Neuronal stem cell (in vitro differentiated cells): ENCODE measurements around the gene STK32B.

Experiments
- DNase-seq: peaks from one replicate; pipeline ENCODE4 v3.0.0-alpha.2; 2013; ENCODE audit warnings: low spot score
- H2AFZ ChIP-seq: one replicate; pipeline ENCODE4 v1.6.1; 2013; ENCODE audit warnings: mild to moderate bottlenecking, low read length, inconsistent platforms
- H2AK5ac ChIP-seq: 2 replicates; pipeline ENCODE4 v1.6.1; 2013; ENCODE audit warnings: low read depth, mild to moderate bottlenecking, inconsistent platforms, low read length, moderate library complexity, mixed read lengths
- H2BK120ac ChIP-seq: 2 replicates; pipeline ENCODE4 v1.6.1; 2013; ENCODE audit warnings: low read depth, mild to moderate bottlenecking, inconsistent platforms, low read length, moderate library complexity, mixed read lengths
- H2BK12ac ChIP-seq: one replicate; pipeline ENCODE4 v1.6.1; 2013; ENCODE audit warnings: low read length, inconsistent platforms
- H2BK15ac ChIP-seq: 2 replicates; pipeline ENCODE4 v1.6.1; 2013; ENCODE audit warnings: mild to moderate bottlenecking, low read length, inconsistent platforms, mixed read lengths
- H2BK5ac ChIP-seq: one replicate; pipeline ENCODE4 v1.6.1; 2013; ENCODE audit warnings: inconsistent platforms, mild to moderate bottlenecking, low read length, moderate library complexity
- H3K14ac ChIP-seq: one replicate; pipeline ENCODE4 v1.6.1; 2013; ENCODE audit warnings: low read length, inconsistent platforms
- H3K18ac ChIP-seq: 2 replicates; pipeline ENCODE4 v1.6.1; 2013; ENCODE audit warnings: low read length, inconsistent platforms
- H3K23ac ChIP-seq: 2 replicates; pipeline ENCODE4 v1.6.1; 2013; ENCODE audit warnings: low read depth, mild to moderate bottlenecking, mixed read lengths, low read length, inconsistent platforms; ENCODE audit not compliant: poor library complexity
- H3K27ac ChIP-seq: replicated peaks from 3 replicates; pipeline ENCODE4 v1.5.1; 2013; ENCODE audit warnings: low read length, inconsistent platforms
- H3K27me3 ChIP-seq, 3 experiments: 2 replicates each; pipeline ENCODE4 v1.6.1; 2013; ENCODE audit warnings: low read length in 3 of 3, mild to moderate bottlenecking in 2 of 3, inconsistent platforms in 1 of 3, low read depth in 1 of 3, mixed read lengths in 1 of 3, moderate library complexity in 1 of 3; ENCODE audit not compliant: control insufficient read depth in 3 of 3, insufficient read depth in 3 of 3
- H3K36me3 ChIP-seq, 2 donors: replicated peaks in 1 of 2; 2 replicates each; pipeline ENCODE4 v1.6.1; 2013; ENCODE audit warnings: low read length in 2 of 2; ENCODE audit not compliant: control insufficient read depth in 2 of 2, insufficient read depth in 2 of 2
- H3K4ac ChIP-seq: 2 replicates; pipeline ENCODE4 v1.6.1; 2013; ENCODE audit warnings: inconsistent platforms, mild to moderate bottlenecking, low read length, moderate library complexity
- H3K4me1 ChIP-seq, 2 donors: 1 replicate in 1 of 2; 2 replicates in 1 of 2; pipeline ENCODE4 v1.6.1; 2013; ENCODE audit warnings: low read length in 2 of 2, low read depth in 1 of 2; ENCODE audit not compliant: control insufficient read depth in 2 of 2, insufficient read depth in 1 of 2
- H3K4me2 ChIP-seq: one replicate; pipeline ENCODE4 v1.6.1; 2013; ENCODE audit warnings: mild to moderate bottlenecking, low read length, inconsistent platforms; ENCODE audit not compliant: insufficient read depth, poor library complexity, severe bottlenecking
- H3K4me3 ChIP-seq, 2 donors: 2 replicates each; pipeline ENCODE4 v1.5.1; 2013; ENCODE audit warnings: low read length in 2 of 2, mild to moderate bottlenecking in 2 of 2, inconsistent platforms in 1 of 2, moderate library complexity in 1 of 2
- H3K79me1 ChIP-seq: one replicate; pipeline ENCODE4 v1.6.1; 2013; ENCODE audit warnings: low read depth, mild to moderate bottlenecking, inconsistent platforms, low read length, moderate library complexity
- H3K9ac ChIP-seq: one replicate; pipeline ENCODE4 v1.6.1; 2013; ENCODE audit warnings: mild to moderate bottlenecking, low read depth, low read length, inconsistent platforms; ENCODE audit not compliant: poor library complexity
- H3K9me3 ChIP-seq, 2 donors: replicated peaks in 1 of 2; 2 replicates each; pipeline versions ENCODE3 to v1.6.1; 2013; ENCODE audit warnings: low read length in 2 of 2, mild to moderate bottlenecking in 2 of 2, inconsistent platforms in 1 of 2, low read depth in 1 of 2, mixed read lengths in 1 of 2, moderate library complexity in 1 of 2; ENCODE audit not compliant: control insufficient read depth in 2 of 2, insufficient read depth in 1 of 2
- H4K8ac ChIP-seq: one replicate; pipeline ENCODE4 v1.6.1; 2013; ENCODE audit warnings: low read depth, mild to moderate bottlenecking, inconsistent platforms, low read length, moderate library complexity
- H4K91ac ChIP-seq: one replicate; pipeline ENCODE4 v1.6.1; 2013; ENCODE audit warnings: low read length, low read depth, mild to moderate bottlenecking, inconsistent platforms; ENCODE audit not compliant: poor library complexity
- WGBS, 2 donors: extraction: QIAGEN DNeasy Blood & Tissue Kit; methylation state at CpG; one replicate each; pipeline ENCODE4 v1.1.7; 2013; ENCODE audit warnings: missing lambda C conversion rate in 2 of 2, mixed read lengths in 1 of 2; ENCODE audit not compliant: insufficient read length in 2 of 2, insufficient replicate concordance in 1 of 2; ENCODE audit errors: extremely low coverage in 2 of 2; 5-methylcytosine and 5-hydroxymethylcytosine counted together

STK32B gene

DNA sequence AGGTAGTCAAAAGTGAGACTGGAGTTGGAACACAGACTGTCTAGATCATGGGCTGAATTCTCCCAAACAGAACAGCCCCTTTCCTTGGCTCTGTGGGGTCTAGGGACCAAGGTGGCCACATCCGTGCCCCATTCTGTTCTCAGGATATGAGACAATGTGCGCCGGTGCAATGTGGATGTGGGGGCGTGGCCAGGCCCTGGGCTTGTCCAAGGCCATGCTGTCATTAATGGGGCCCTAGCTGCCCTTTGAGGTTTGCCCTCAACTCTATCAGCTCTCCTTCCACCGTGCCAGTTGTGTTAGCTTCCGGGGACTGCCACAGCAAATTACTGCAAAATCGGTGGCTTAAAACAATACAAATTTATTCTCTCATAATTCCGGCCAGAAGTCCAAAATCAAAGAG, 344.5 kb downstream of the STK32B start:
- H4K8ac ChIP-seq, result no peak overlapping the region
- no peak overlapping the region for H4K91ac ChIP-seq
- DNase-seq, result no peak
- H3K27ac ChIP-seq, result no peak overlapping the region
- H2BK5ac ChIP-seq, result no peak overlapping the region
- H2BK12ac ChIP-seq, result no peak overlapping the region
- H2BK120ac ChIP-seq, result no peak overlapping the region
- no peak overlapping the region for H2AK5ac ChIP-seq
- H3K18ac ChIP-seq, result peak overlapping the region; percentile 51
- no peak overlapping the region for H2BK15ac ChIP-seq
- no peak overlapping the region for H3K9ac ChIP-seq
- H3K14ac ChIP-seq, result no peak overlapping the region
- H3K4me3 ChIP-seq, result no peak overlapping the region
- no CpG with 5 or more reads among the region's 8 CpGs for WGBS, 2 donors
- H3K4me1 ChIP-seq, result peaks cover 0 to 5% of the 10 kb centered on the region in 2 donors
- H3K4ac ChIP-seq, result no peak overlapping the region
- H3K23ac ChIP-seq, result no peak overlapping the region
- no peaks in the 10 kb centered on the region for H3K36me3 ChIP-seq
- no peaks in the 10 kb centered on the region for H3K79me1 ChIP-seq
- H3K9me3 ChIP-seq, result no peaks in the 10 kb centered on the region
- no peak overlapping the region for H2AFZ ChIP-seq
- no peaks in the 10 kb centered on the region for H3K27me3 ChIP-seq
- no peak overlapping the region for H3K4me2 ChIP-seq

- DNase-seq, result peak; percentile 17
- Histone ChIP-seq H3K4me3 (no peak overlapping the region), H3K9me3 (no peaks in the 10 kb centered on the region), H3K4me2 (no peak overlapping the region), H3K4ac (no peak overlapping the region), H2AK5ac (no peak overlapping the region), H4K8ac (no peak overlapping the region), H2BK12ac (no peak overlapping the region), H2BK5ac (no peak overlapping the region), H2BK120ac (no peak overlapping the region), H2AFZ (no peak overlapping the region), H3K14ac (no peak overlapping the region), H3K18ac (no peak overlapping the region), H3K36me3 (no peaks in the 10 kb centered on the region), H3K4me1 (peaks cover 0 to 5% of the 10 kb centered on the region in 2 donors), H4K91ac (no peak overlapping the region), H3K27ac (no peak overlapping the region), H2BK15ac (no peak overlapping the region), H3K27me3 (no peaks in the 10 kb centered on the region), H3K79me1 (no peaks in the 10 kb centered on the region), H3K9ac (no peak overlapping the region), H3K23ac (no peak overlapping the region)
- WGBS, 2 donors, result no CpG with 5 or more reads among the region's 3 CpGs
These were observed 346.8 kb downstream of the STK32B start for GRCh38 chr4:5398056-5398455.

GRCh38 chr4:5399124-5399523, 347.8 kb downstream of the STK32B start:
- DNase-seq, result no peak
- H3K27me3 ChIP-seq, result no peaks in the 10 kb centered on the region
- H2AFZ ChIP-seq, result no peak overlapping the region
- no peak overlapping the region for H3K4me2 ChIP-seq
- peaks cover 0 to 5% of the 10 kb centered on the region in 2 donors for H3K4me1 ChIP-seq
- H3K9me3 ChIP-seq, result no peaks in the 10 kb centered on the region
- H3K14ac ChIP-seq, result no peak overlapping the region
- H3K79me1 ChIP-seq, result no peaks in the 10 kb centered on the region
- no peak overlapping the region for H3K4ac ChIP-seq
- no peak overlapping the region for H2BK12ac ChIP-seq
- no peaks in the 10 kb centered on the region for H3K36me3 ChIP-seq
- no peak overlapping the region for H3K4me3 ChIP-seq
- H4K8ac ChIP-seq, result no peak overlapping the region
- no peak overlapping the region for H2BK5ac ChIP-seq
- H4K91ac ChIP-seq, result no peak overlapping the region
- H2BK15ac ChIP-seq, result no peak overlapping the region
- no peak overlapping the region for H3K18ac ChIP-seq
- H2BK120ac ChIP-seq, result no peak overlapping the region
- WGBS, 2 donors, result no CpG with 5 or more reads among the region's 4 CpGs
- H2AK5ac ChIP-seq, result no peak overlapping the region
- H3K23ac ChIP-seq, result no peak overlapping the region
- H3K9ac ChIP-seq, result no peak overlapping the region
- H3K27ac ChIP-seq, result no peak overlapping the region

DNA sequence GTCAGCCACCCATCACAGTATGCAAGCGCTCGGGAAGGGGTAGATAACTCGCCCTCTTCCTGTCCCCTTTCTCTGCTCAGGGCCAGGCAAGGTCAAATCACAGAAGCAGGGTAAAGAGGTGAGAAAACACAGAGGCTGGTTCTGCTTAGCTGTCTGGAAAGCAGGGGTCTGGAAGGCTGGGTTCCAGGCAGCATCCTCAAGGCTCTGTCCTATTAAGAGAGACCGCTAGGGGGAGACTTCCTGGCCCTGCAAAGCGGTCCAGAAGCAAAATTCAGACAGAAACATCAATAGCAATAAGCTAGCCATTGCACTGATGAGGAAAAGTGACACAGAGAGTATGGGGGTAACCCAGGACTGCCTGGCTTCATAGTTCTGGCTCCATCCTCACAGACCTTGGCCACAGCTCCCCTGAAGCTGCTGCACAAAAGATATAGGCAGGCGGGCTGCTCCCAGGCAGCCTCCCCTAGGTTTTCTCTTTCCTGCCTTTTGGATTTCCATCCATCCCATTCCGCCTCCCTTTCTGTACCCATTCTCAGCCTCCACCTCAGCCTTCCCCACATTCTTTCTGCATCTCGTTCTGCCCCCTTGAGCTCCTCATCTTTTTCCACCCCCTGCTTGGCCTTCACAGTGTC, 348.6 kb downstream of the STK32B start:
- Histone ChIP-seq H3K4me3 (no peak overlapping the region), H3K27me3 (no peaks in the 10 kb centered on the region), H3K36me3 (no peaks in the 10 kb centered on the region), H3K27ac (no peak overlapping the region), H4K91ac (no peak overlapping the region), H3K9me3 (no peaks in the 10 kb centered on the region), H3K4me2 (no peak overlapping the region), H3K79me1 (no peaks in the 10 kb centered on the region), H2BK120ac (no peak overlapping the region), H3K14ac (no peak overlapping the region), H3K4ac (no peak overlapping the region), H3K4me1 (peaks cover 0 to 5% of the 10 kb centered on the region in 2 donors), H2BK5ac (no peak overlapping the region), H2BK15ac (no peak overlapping the region), H3K18ac (no peak overlapping the region), H3K9ac (no peak overlapping the region), H2AK5ac (no peak overlapping the region), H2BK12ac (no peak overlapping the region), H3K23ac (no peak overlapping the region), H4K8ac (no peak overlapping the region), H2AFZ (no peak overlapping the region)
- peak; percentile 27 for DNase-seq
- WGBS, 2 donors, result no CpG with 5 or more reads among the region's 8 CpGs
